ENCODE data around the gene CNIH2. TPM values are rescaled to one million over a fixed set of nuclear protein-coding genes. Genes with fewer than 3 reads are reported as not detected.

Gene CNIH2
- total and polyA plus RNA-seq, 2 donors (not counting 1 experiment from before 2014, with no cell fraction given): 0.17 to 0.57 TPM

GRCh38 chr11:66268952-66269905, 8.7 kb upstream of the CNIH2 start:
- peak; percentile 24 to 39 for TF ChIP-seq CTCF (conservative IDR thresholded peaks at IDR 0.05 in 1 of 2, IDR thresholded peaks at IDR 0.05 in 1 of 2; ENCODE audit: low read depth in 1 of 2, low read length in 2 of 2)
- TF ChIP-seq EZH2 (IDR thresholded peaks at IDR 0.05; ENCODE audit: low read length, missing control alignments): no peak
- no peaks in the 10 kb centered on the region for H4K20me1 ChIP-seq (ENCODE audit: control insufficient read depth, extremely low read depth, insufficient read depth, low read length)
- peaks cover 30% of the 10 kb centered on the region for H3K79me2 ChIP-seq (ENCODE audit: control insufficient read depth, insufficient read depth, low read length)
- DNase-seq (ENCODE audit: low read depth in 2 of 2): peak; percentile 25 to 47
- peak overlapping the region; percentile 94 to 100 (median 96) for H3K4me3 ChIP-seq (replicated peaks in 1 of 4; ENCODE audit: control extremely low read depth in 1 of 4, insufficient read depth in 1 of 4, low read depth in 3 of 4, low read length in 4 of 4)
- no peaks in the 10 kb centered on the region for H3K27me3 ChIP-seq (ENCODE audit: control insufficient read depth, insufficient read depth, low read length)
- H3K4me1 ChIP-seq (ENCODE audit: control insufficient read depth, extremely low read depth, insufficient read depth, low read length): peaks cover 4% of the 10 kb centered on the region
- H3K27ac ChIP-seq (ENCODE audit: insufficient read depth, low read length): peak overlapping the region; percentile 84
- no peak overlapping the region for H2AFZ ChIP-seq (ENCODE audit: low read length)
- no peaks in the 10 kb centered on the region for H3K9me3 ChIP-seq (ENCODE audit: control insufficient read depth, insufficient read depth, low read depth, low read length)
- H3K9ac ChIP-seq (ENCODE audit: insufficient read depth, low read length): peak overlapping the region; percentile 97
- H3K4me2 ChIP-seq (ENCODE audit: extremely low read depth, insufficient read depth, low read length): peak overlapping the region; percentile 77
- H3K36me3 ChIP-seq (ENCODE audit: control insufficient read depth, insufficient read depth, low read length): peaks cover 34% of the 10 kb centered on the region

- Histone ChIP-seq H3K9ac (ENCODE audit: insufficient read depth, low read length) (no peak overlapping the region), H3K4me2 (ENCODE audit: extremely low read depth, insufficient read depth, low read length) (no peak overlapping the region), H3K27ac (ENCODE audit: insufficient read depth, low read length) (no peak overlapping the region), H4K20me1 (ENCODE audit: control insufficient read depth, extremely low read depth, insufficient read depth, low read length) (no peaks in the 10 kb centered on the region), H3K4me1 (ENCODE audit: control insufficient read depth, extremely low read depth, insufficient read depth, low read length) (peaks cover 4% of the 10 kb centered on the region), H3K4me3 (replicated peaks in 1 of 4; ENCODE audit: control extremely low read depth in 1 of 4, insufficient read depth in 1 of 4, low read depth in 3 of 4, low read length in 4 of 4) (no peak overlapping the region), H3K27me3 (ENCODE audit: control insufficient read depth, insufficient read depth, low read length) (no peaks in the 10 kb centered on the region), H2AFZ (ENCODE audit: low read length) (no peak overlapping the region), H3K36me3 (ENCODE audit: control insufficient read depth, insufficient read depth, low read length) (peaks cover 32% of the 10 kb centered on the region), H3K79me2 (ENCODE audit: control insufficient read depth, insufficient read depth, low read length) (peaks cover 30% of the 10 kb centered on the region), H3K9me3 (ENCODE audit: control insufficient read depth, insufficient read depth, low read depth, low read length) (no peaks in the 10 kb centered on the region)
- no peak for TF ChIP-seq CTCF (conservative IDR thresholded peaks at IDR 0.05 in 1 of 2, IDR thresholded peaks at IDR 0.05 in 1 of 2; ENCODE audit: low read depth in 1 of 2, low read length in 2 of 2)
- no peak for TF ChIP-seq EZH2 (IDR thresholded peaks at IDR 0.05; ENCODE audit: low read length, missing control alignments)
- no peak for DNase-seq (ENCODE audit: low read depth in 2 of 2)
Observed at GRCh38 chr11:66271816-66272215, 6.2 kb upstream of the CNIH2 start.

- H3K9me3 ChIP-seq (ENCODE audit: control insufficient read depth, insufficient read depth, low read depth, low read length): no peaks in the 10 kb centered on the region
- H2AFZ ChIP-seq (ENCODE audit: low read length): no peak overlapping the region
- H3K79me2 ChIP-seq (ENCODE audit: control insufficient read depth, insufficient read depth, low read length): peaks cover 30% of the 10 kb centered on the region
- no peak overlapping the region for H3K9ac ChIP-seq (ENCODE audit: insufficient read depth, low read length)
- H3K27ac ChIP-seq (ENCODE audit: insufficient read depth, low read length): no peak overlapping the region
- H4K20me1 ChIP-seq (ENCODE audit: control insufficient read depth, extremely low read depth, insufficient read depth, low read length): no peaks in the 10 kb centered on the region
- H3K27me3 ChIP-seq (ENCODE audit: control insufficient read depth, insufficient read depth, low read length): no peaks in the 10 kb centered on the region
- peaks cover 4% of the 10 kb centered on the region for H3K4me1 ChIP-seq (ENCODE audit: control insufficient read depth, extremely low read depth, insufficient read depth, low read length)
- H3K4me2 ChIP-seq (ENCODE audit: extremely low read depth, insufficient read depth, low read length): no peak overlapping the region
- TF ChIP-seq CTCF (conservative IDR thresholded peaks at IDR 0.05 in 1 of 2, IDR thresholded peaks at IDR 0.05 in 1 of 2; ENCODE audit: low read depth in 1 of 2, low read length in 2 of 2) (no peak), EZH2 (IDR thresholded peaks at IDR 0.05; ENCODE audit: low read length, missing control alignments) (no peak)
- DNase-seq (ENCODE audit: low read depth in 2 of 2): no peak
- no peak overlapping the region for H3K4me3 ChIP-seq (replicated peaks in 1 of 4; ENCODE audit: control extremely low read depth in 1 of 4, insufficient read depth in 1 of 4, low read depth in 3 of 4, low read length in 4 of 4)
- H3K36me3 ChIP-seq (ENCODE audit: control insufficient read depth, insufficient read depth, low read length): peaks cover 32% of the 10 kb centered on the region
Observed at GRCh38 chr11:66272596-66272995, 5.4 kb upstream of the CNIH2 start.

Measured in fibroblast of lung (primary cell).